GM12875 (cell line): ENCODE results near the gene SIK3.

Experiments used
- H3K4me3 ChIP-seq: one replicate; pipeline ENCODE4 v1.5.1; 2011; ENCODE audit warnings: low read depth, low read length, control low read depth
- TF ChIP-seq, protein P1 (sequence below): IDR thresholded peaks from 2 replicates; pipeline ENCODE4 v1.5.1; 2011; ENCODE audit warnings: low read depth, mild to moderate bottlenecking, control low read depth, inconsistent platforms, low read length, moderate library complexity, borderline replicate concordance; ENCODE audit not compliant: insufficient read depth

SIK3 gene

GRCh38 chr11:117011541-117011898 lies 86.7 kb downstream of the SIK3 start:
- no peak overlapping the region for H3K4me3 ChIP-seq
- TF ChIP-seq, protein P1, sequence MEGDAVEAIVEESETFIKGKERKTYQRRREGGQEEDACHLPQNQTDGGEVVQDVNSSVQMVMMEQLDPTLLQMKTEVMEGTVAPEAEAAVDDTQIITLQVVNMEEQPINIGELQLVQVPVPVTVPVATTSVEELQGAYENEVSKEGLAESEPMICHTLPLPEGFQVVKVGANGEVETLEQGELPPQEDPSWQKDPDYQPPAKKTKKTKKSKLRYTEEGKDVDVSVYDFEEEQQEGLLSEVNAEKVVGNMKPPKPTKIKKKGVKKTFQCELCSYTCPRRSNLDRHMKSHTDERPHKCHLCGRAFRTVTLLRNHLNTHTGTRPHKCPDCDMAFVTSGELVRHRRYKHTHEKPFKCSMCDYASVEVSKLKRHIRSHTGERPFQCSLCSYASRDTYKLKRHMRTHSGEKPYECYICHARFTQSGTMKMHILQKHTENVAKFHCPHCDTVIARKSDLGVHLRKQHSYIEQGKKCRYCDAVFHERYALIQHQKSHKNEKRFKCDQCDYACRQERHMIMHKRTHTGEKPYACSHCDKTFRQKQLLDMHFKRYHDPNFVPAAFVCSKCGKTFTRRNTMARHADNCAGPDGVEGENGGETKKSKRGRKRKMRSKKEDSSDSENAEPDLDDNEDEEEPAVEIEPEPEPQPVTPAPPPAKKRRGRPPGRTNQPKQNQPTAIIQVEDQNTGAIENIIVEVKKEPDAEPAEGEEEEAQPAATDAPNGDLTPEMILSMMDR: no peak

- no peak overlapping the region for H3K4me3 ChIP-seq
- TF ChIP-seq, protein P1: no peak
These were observed 87.3 kb downstream of the SIK3 start for GRCh38 chr11:117010808-117011540.

DNA sequence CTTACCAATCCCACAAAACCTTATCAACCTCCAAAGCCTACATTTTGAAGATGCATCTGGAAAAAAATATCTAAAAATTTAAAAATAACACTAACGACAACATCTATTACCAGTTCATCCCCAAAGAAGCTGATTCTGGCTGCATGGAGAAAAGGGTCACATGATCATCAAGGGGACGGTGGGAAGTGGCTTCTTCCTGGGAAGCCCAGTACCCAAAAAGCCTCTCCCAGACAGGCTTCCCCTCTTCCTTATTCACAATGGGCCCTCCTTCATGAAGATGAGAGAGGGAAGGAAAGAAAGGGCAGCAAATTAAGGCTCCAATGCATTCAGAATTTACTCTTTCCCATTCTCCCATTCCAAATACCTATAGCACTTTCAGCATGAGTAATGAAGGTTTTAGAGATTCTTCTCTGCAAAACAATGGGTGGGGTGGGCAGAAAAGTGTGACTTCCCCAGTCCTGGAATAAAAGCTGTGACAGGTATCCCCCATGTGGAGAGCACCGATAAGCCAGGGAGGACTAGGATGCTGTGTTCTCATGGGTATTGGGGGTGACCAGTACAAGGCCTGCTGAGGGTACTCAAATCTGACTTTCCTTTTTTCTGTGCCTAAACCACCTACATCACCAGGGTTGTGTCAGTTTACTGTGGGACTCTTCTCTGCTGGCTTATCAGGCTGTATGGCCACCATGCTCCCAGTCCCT lies 88.2 kb downstream of the SIK3 start:
- TF ChIP-seq, protein P1: no peak

DNA sequence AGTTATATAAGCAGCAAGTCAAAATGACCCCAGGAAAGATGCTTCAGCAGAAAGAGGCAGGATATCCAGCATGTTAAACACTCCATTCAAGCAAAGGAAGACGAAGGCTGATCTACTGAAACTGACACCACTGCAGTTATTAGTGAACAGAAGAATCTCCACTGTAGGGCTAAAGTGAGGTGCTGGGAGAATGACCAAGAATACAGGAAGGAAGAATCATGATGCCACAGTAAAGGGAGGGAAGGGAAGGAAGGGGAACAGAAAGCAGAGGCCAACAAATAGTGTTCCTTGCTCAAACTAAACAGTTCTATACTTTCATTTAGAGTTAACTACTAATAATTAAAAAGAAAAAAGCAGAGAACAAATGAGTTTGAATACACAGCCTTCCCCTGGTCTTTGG lies 92.5 kb downstream of the SIK3 start:
- no peak overlapping the region for H3K4me3 ChIP-seq
- TF ChIP-seq, protein P1: no peak

More for the DNA sequence above, 88.2 kb downstream of the SIK3 start:
- H3K4me3 ChIP-seq: no peak overlapping the region

DNA sequence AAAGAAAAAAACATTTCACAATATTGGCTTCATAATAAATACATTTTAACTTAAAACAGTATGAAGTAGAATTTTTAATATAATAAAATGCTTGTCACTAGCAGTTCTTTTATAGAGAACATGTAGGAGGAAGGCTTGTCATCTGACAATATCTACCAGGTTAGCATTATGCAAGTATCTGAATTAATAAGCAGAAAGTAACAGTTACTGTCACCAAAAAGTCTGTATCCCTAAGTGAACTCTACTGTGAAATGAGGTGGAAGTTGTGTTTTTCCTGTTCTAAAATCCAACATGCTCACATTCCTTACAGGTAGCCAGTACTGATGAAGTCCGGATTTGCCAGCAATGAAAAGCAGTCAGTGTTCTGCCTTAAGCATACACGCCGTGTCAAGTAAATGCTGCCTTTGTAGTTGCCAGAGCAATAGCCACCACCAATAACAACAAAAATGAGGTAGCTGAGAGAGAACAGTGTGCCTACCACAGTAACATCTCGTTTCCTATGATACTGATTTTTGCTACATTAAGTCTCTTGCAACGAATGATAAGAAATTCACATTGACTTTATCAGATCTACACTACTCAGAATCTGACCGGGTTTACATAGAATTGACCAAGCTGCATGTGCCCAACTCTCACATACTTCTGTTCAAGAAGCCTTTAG lies 95.5 kb downstream of the SIK3 start:
- H3K4me3 ChIP-seq: no peak overlapping the region
- TF ChIP-seq, protein P1: no peak

DNA sequence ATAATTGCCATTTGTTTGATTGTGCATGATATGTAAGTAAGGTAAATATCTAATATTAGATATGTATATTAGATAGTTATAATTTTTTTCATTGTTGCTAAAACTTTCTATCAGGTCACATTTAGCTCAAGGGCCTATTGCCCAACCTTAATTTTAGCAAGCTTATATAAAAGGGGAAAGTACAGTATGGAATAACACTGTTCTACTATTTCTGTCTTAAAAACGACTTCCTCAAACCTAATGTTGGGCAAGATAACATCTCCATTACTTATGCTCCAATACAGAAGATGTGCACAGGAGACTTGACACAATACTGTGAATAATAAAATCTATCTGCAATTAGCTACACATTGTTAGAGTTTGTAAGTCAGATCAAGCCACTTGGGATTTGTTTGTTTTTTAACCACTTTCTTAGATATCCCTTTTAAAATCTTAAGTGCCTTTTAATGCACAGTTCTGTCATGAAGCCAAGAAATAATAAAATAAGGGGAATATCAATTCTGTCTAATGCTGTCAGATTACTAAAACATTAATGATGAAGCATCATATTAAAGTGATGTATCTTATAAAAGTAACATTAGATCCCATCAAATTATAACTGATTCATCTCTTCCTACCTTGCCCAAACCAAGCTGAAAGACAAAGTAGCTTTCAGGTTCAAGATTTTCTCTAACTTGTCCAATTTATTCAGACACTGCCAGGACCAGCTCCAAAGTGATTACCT lies 98.1 kb downstream of the SIK3 start:
- H3K4me3 ChIP-seq: no peak overlapping the region
- TF ChIP-seq, protein P1: no peak
